Measurements from ENCODE around the gene PI3.
"Not testable (repeated sequence)": the region's sequence is repeated elsewhere in the genome, so short reads cannot be mapped to it uniquely, and the experiment has no call there.

Gene PI3

GRCh38 chr20:45174434-45175364 lies at the start of gene PI3:
Gene PI3 (plus strand): TSS chr20:45174902. CDS start chr20:45174923, 21 bp downstream.
- Histone ChIP-seq H3K4me1 (no peaks in the 10 kb centered on the region), H3K36me3 (no peaks in the 10 kb centered on the region), H3K9me3 (no peaks in the 10 kb centered on the region), H3K27me3 (no peaks in the 10 kb centered on the region), H3K4me3 (no peak within 1 kb of the TSS), H3K27ac (no peak within 1 kb of the TSS)
- TF ChIP-seq CTCF (IDR thresholded peaks at IDR 0.05), result no peak
- intact Hi-C loops (cut with DNase I; ENCODE audit: low total_unique reads), result no loop called here
- no peak for DNase-seq

GRCh38 chr20:45128099-45128498 lies 46.6 kb upstream of the PI3 start:
- no peak for DNase-seq
- Histone ChIP-seq H3K27me3 (peaks cover 0 to 6% of the 10 kb centered on the region in 2 donors), H3K9me3 (no peaks in the 10 kb centered on the region), H3K36me3 (no peaks in the 10 kb centered on the region), H3K4me3 (no peak overlapping the region), H3K4me1 (no peaks in the 10 kb centered on the region), H3K27ac (no peak overlapping the region)
- TF ChIP-seq CTCF (IDR thresholded peaks at IDR 0.05), result no peak
- intact Hi-C loops (cut with DNase I; ENCODE audit: low total_unique reads), result no loop called here

- TF ChIP-seq CTCF (IDR thresholded peaks at IDR 0.05), result no peak
- H3K4me1 ChIP-seq, result no peaks in the 10 kb centered on the region
- no peak for DNase-seq
- peaks cover 0 to 9% of the 10 kb centered on the region in 2 donors for H3K27me3 ChIP-seq
- H3K4me3 ChIP-seq, result no peak overlapping the region
- intact Hi-C loops (cut with DNase I; ENCODE audit: low total_unique reads), result no loop called here
- H3K27ac ChIP-seq, result no peak overlapping the region
- no peaks in the 10 kb centered on the region for H3K36me3 ChIP-seq
- no peaks in the 10 kb centered on the region for H3K9me3 ChIP-seq
Observed at GRCh38 chr20:45136911-45137310, 37.8 kb upstream of the PI3 start.

GRCh38 chr20:45138561-45139300 lies 36.0 kb upstream of the PI3 start:
- Histone ChIP-seq H3K27me3 (peaks cover 0 to 9% of the 10 kb centered on the region in 2 donors), H3K4me3 (no peak overlapping the region), H3K27ac (no peak overlapping the region), H3K9me3 (no peaks in the 10 kb centered on the region), H3K36me3 (no peaks in the 10 kb centered on the region), H3K4me1 (no peaks in the 10 kb centered on the region)
- no peak for DNase-seq
- intact Hi-C loops (cut with DNase I; ENCODE audit: low total_unique reads), result no loop called here
- TF ChIP-seq CTCF (IDR thresholded peaks at IDR 0.05), result peak; percentile 13 to 30

GRCh38 chr20:45139733-45140375 lies 34.8 kb upstream of the PI3 start:
- H3K27me3 ChIP-seq; H3K4me1 ChIP-seq; DNase-seq; H3K36me3 ChIP-seq; H3K9me3 ChIP-seq; intact Hi-C loops (cut with DNase I; ENCODE audit: low total_unique reads); H3K27ac ChIP-seq; H3K4me3 ChIP-seq: not testable (repeated sequence)
